Activated CD4-positive, alpha-beta T cell treated with anti-CD3 and anti-CD28 coated beads for 4 hours (primary cell): ENCODE results near the gene TEFM.
"Not testable (repeated sequence)": the region's sequence is repeated elsewhere in the genome, so short reads cannot be mapped to it uniquely, and the experiment has no call there.

Source experiments
- DNase-seq, 2 donors: peaks; one replicate each; pipeline ENCODE4 v3.0.0-alpha.2; 2020

TEFM gene, protein sequence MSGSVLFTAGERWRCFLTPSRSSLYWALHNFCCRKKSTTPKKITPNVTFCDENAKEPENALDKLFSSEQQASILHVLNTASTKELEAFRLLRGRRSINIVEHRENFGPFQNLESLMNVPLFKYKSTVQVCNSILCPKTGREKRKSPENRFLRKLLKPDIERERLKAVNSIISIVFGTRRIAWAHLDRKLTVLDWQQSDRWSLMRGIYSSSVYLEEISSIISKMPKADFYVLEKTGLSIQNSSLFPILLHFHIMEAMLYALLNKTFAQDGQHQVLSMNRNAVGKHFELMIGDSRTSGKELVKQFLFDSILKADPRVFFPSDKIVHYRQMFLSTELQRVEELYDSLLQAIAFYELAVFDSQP

DNA sequence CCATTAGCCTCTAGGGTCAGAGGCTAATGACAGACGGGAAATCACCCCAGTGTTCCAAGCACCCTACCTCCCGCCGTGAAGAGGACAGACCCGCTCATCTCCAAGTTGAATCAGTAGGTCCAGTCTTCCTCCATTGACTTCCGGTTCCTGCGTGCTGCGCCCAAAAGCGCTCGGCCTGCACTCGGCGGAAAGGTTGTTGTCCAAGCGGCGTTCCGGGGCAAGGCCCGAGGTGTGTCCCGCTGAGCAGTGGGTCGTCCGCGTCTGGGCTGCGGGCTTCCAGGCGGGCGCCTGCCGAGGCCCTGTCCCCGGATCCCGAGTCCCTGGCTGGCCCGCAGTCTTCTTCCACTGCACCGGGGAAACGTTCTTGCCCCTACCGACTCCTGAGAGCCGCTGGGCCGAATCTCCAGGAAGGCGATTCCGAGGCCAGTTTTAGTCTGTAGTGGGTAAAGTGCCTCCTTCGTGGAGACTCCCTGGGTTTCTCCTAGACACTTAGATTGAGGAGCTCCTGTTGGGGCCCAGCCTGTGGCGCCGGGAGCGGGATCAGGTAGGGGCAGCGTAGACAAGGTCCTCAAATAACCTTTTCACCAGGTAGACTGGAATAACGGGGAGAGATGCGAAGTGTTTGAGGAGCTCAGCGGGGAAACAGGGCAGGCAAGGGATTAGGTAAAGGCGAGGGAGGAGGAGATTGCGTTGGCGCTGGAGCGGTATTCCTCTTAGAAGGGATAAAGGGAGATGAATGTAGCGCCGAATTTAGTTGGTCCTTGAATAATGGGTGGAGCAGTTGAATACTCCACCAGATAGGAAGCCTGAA, at the start of gene TEFM:
TEFM (minus strand) TSS at position 138 of the 811 bp plus-strand sequence; CDS start at position 98, 40 bp downstream.
- peak; percentile 82 to 86 for DNase-seq

GRCh38 chr17:30954046-30954830, 48.2 kb upstream of the TEFM start:
- no peak for DNase-seq

DNA sequence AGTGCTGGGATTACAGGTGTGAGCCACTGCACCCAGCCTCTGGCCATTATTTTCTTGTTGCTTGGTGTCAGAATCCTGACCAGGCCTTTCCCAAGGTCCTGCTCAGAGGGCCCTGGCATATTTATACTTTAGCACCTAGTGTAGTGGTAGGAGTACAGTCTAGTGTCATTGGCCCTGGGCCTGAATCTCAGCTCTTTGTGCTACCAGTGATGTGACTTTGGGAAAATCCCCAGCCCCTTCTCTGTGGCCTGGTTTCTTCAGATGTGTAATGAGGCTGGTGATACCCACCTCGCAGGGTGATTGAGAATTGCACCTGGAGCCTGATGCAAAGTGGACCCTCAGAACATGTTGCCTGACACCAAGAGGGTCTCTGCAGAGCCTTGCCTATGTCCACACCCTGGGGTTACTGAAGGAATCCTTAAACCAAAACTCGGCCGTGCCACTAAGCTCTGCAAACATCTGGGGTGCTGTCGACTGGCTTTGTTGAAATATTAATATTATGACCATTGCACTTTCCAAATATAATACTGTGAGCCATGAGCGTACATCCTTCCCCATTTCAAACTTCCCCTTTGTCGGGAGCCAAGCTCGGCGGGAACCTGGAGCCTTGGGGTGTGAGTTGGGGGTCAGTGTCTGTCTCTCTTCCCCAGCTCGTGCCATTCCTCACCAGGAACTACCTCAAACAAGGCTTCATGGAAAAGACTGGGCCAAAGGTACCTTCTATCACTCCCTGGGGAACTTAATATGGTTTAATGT, 46.8 kb upstream of the TEFM start:
- no peak for DNase-seq

GRCh38 chr17:30950669-30951399, 44.8 kb upstream of the TEFM start:
- DNase-seq, result no peak

DNA sequence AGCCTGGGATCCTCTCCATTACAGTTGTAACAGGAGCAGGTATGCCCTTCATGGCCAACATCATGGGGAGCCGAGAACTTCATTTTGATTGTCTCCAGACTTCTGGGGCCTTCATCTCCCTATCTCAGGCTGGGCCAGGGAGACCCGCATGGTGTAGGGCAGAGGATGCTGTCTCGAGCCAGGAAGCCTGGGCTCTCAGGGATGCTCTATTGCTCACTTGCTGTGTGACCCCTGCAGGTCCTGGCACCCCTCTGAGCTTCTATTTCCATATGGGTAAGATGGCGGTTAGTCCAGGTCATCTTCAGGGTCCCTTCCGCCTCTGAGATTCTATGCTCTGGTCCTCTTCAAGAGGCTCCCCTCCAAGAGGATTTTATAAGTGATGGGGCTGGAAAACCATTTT, 44.2 kb upstream of the TEFM start:
- DNase-seq, result no peak

DNA sequence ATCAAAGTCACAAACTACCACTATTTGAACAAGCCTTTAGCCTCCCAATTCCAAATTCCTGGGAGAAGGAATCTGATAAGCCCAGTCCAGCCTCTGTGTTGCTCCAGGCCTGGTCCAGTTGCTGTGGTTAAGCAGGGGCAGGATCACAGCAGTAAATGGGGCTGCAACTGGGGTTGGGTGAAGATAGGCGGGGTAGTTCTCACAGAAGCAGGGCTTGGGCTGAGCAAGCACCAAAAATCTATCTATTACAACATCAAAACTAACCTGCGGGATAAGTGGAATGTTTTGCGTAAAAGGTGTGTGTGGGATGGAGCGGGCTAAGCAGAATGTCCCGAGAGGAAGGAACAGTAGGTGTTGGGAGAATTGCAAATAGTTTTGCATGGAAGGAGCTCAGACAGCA, 41.8 kb upstream of the TEFM start:
- DNase-seq, result no peak

DNA sequence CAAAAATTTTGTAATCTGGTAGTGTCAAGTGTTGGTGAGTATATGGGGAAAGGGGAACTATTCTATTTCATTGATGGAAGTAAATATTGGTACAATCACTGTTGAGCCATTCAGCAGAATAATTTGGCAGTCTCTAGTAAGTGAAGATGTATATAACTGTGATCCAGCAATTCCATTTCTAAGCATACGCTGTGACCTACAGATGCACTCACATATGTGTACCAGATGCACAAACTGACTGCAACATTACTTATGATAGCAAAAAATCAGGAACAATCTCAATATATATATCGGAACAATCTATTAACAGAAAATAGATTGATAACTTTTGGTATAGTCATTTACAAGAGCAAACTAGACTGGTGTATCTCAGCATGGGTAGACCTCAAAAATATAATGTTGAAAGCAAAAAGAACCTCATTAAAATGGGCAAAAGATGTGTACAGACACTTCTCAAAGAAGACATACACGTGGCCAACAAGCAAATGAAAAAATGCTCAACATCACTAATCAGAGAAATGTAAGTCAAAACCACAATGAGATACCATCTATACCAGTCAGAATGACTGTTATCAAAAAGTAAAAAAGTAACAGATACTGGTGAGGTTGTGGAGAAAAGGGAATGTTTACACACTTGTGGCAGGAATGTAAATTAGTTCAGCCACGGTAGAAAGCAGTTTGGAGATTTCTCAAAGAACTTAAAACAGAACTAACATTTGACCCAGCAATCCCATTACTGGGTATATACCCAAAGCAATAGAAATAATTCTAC, 36.5 kb upstream of the TEFM start:
- no peak for DNase-seq

DNA sequence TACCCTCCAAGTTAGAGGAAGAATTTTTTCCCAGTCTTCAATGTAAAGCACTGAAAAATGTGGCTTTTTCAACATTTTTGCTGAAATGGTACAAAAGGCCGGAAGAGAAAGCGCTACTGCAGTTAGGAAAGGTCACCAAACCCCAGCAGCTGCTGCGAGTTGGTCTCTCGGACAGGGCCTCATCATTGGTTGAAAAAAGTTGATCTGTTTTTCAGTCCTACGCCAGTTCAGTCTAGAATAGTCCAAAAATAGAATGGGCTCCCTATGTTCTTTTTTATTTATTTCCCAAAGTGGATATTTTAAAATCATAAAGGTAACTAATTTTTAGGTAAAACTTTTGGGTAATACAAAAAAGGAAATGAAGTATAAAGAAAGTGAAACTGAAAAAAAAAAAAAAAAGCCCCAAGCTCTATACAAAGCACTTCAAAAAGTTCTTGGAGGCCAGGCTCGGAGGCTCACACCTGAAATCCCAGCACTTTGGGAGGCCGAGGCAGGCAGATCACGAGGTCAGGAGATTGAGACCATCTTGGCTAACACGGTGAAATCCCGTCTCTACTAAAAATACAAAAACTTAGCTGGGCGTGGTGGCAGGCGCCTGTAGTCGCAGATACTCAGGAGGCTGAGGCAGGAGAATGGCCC, 33.1 kb upstream of the TEFM start:
- no peak for DNase-seq

DNA sequence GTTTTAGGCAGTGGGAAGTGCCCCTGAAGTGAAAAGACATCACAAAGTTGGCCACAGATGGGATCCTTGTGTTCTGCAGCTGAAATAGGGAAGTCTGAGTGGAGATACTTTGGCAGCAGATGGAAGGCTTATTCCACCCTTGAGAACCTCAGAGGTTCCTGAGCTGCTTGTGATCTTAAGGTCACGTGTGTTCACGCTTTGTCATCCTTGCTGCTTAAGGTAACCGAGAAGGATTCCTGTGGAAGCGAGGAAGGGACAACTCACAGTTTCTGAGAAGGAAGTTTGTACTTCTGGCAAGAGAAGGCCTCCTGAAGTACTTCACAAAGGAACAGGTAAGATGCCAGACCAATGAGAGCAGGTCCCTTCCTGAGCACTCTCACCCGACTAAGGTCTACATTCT, 27.9 kb upstream of the TEFM start:
- DNase-seq, result no peak

GRCh38 chr17:30931582-30931981, 25.5 kb upstream of the TEFM start:
- not testable (repeated sequence) for DNase-seq

DNA sequence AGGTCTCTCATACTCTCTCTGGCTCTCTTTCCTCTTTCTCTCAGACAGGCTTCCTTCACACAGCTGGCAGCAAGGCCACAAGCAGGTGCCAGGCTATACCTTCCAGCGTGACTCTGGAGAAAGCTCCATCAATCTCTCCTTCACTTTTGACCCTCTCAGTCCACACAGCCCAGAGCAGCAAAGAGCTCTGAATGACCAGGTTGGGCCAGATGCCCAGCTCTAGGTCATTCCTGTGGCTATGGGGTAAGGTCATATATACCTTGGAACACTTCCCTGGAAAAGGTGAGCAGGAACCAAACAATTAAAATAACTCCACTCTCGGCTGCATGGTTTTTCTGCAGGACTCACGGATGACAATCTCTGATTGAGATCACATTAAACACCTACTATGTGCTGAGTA, 24.5 kb upstream of the TEFM start:
- DNase-seq, result no peak

DNA sequence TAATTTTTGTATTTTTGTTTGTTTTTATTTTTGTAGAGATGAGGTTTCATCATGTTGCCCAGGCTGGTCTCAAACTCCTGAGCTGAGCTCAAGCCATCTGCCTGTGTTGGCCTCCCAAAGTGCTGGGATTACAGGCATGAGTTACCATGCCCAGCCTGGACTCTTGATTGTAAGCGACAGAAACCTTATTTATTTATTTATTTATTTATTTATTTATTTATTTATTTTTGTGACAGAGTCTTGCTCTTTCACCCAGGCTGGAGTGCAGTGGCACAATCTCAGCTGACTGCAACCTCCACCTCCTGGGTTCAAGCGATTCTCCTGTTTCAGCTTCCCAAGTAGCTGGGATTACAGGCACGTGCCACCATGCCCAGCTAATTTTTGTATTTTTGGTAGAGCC, 23.8 kb upstream of the TEFM start:
- DNase-seq, result not testable (repeated sequence)

- DNase-seq, result no peak
Measured at GRCh38 chr17:30929081-30929633, 23.1 kb upstream of the TEFM start.

DNA sequence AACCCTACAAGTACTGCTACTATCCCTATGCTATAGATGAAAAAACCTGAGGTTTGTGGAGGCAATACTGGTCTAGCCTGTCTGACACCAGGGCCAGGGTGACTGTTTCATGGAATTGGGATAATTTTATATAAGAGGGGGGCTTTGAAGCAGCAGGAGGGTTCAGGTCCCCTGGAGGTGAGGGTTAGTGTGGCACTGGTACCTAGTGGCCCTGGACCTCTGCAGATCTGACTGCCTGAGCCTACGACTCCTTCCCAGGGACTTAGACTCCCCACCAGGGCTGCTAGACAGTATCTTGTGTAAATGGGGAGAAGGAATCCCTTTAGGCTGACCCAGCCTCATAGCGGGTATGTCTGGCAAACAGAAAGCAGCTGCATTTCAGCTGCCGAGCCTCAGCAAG, 22.5 kb upstream of the TEFM start:
- DNase-seq, result no peak

GRCh38 chr17:30927756-30928155, 21.7 kb upstream of the TEFM start:
- no peak for DNase-seq

- DNase-seq, result no peak
Measured at GRCh38 chr17:30926516-30926915, 20.5 kb upstream of the TEFM start.

- no peak for DNase-seq
Measured at GRCh38 chr17:30924341-30924740, 18.3 kb upstream of the TEFM start.

DNA sequence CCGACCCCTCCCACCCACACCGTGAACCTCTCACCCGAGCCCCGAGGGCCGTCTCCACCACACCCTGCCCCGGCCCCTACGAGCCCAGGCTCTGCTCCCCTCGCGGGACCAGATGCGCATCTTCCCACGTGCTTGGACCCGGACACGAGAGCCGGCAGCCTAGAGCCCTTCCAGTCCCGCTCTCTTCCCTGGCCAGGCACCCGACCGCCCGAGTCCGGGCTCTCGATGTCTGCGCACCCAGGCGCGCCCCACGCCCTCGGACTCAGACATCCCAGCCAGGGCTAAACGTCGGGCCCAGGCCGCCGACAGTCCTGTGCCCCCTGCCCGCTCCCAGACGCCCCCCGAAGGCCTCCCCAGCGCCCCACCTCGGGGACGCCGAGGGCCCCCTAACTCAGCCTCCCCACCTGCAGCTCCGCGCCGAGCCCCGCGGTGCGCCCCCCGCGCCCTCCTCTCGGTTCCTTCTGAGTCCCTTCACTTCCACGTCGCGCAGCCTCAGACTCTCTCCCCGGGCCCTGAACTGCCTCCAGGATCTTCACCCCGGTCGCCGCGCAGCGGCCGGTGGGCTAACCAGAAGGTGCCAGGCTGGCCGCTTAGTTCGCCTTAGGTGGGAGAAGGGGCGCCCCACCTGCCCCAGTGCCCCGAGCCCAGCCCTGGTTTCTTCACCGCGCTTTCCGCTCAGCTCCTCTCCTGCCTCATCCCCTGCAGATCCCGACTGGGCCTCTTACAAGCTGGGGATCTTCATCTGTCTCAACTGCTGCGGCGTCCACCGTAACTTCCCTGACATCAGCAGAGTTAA, 16.4 kb upstream of the TEFM start:
- no peak for DNase-seq

- no peak for DNase-seq
Measured at GRCh38 chr17:30921544-30922196, 15.6 kb upstream of the TEFM start, which contains the start of gene ADAP2. Gene ADAP2 (plus strand): TSS chr17:30921945. CDS start chr17:30922015, 70 bp downstream.
